IMR-90 (cell line): ENCODE results near the gene PLXDC1. TPM values are rescaled to one million over a fixed set of nuclear protein-coding genes. Genes with fewer than 3 reads are reported as not detected.

Source experiments
- ATAC-seq: fragments of 200-7000 bp; cut with Tn5 transposase; 2 replicates; pipeline ENCODE4 v1.9.1; 2020; ENCODE audit warnings: low read depth, mild to moderate bottlenecking, moderate library complexity
- BruUV-seq: library from RNA; stranded (reverse); fragments of 400-500 nt; replicated peaks from 2 replicates; lab custom pipeline; 2021; lab: Mats Ljungman, UMichigan
- CTCF ChIA-PET: fragments of 300-600 bp; formaldehyde crosslinking; extraction: SDS; loops from one replicate; lab custom pipeline; 2021; ENCODE audit warnings: antibody characterized with exemption; lab: Yijun Ruan, JAX
- POLR2A ChIA-PET: fragments of 300-600 bp; sonication (Branson Sonifier 250); formaldehyde crosslinking; loops from one replicate; lab custom pipeline; 2022; ENCODE audit warnings: antibody characterized with exemption; ENCODE audit not compliant: unreplicated experiment; lab: Charles Lee
- DNase-seq: peaks from one replicate; pipeline ENCODE4 v3.0.0; 2013
- H2AFZ ChIP-seq: replicated peaks from 2 replicates; pipeline ENCODE3; 2013; ENCODE audit warnings: low read length, mild to moderate bottlenecking; ENCODE audit not compliant: poor library complexity
- H2AK5ac ChIP-seq: 2 replicates; pipeline ENCODE4 v1.6.1; 2013; ENCODE audit warnings: low read depth, low read length, inconsistent platforms
- H2AK9ac ChIP-seq: replicated peaks from 2 replicates; pipeline ENCODE3; 2013; ENCODE audit warnings: mild to moderate bottlenecking, low read depth, low read length, moderate library complexity; ENCODE audit not compliant: poor library complexity
- H2BK120ac ChIP-seq: 2 replicates; pipeline ENCODE4 v1.6.1; 2013; ENCODE audit warnings: low read depth, low read length, inconsistent platforms
- H2BK15ac ChIP-seq: 3 replicates; pipeline ENCODE4 v1.6.1; 2013; ENCODE audit warnings: low read depth, low read length, inconsistent platforms
- H2BK20ac ChIP-seq: 2 replicates; pipeline ENCODE4 v1.6.1; 2013; ENCODE audit warnings: low read depth, mild to moderate bottlenecking, inconsistent platforms, low read length, moderate library complexity
- H2BK5ac ChIP-seq: 2 replicates; pipeline ENCODE4 v1.6.1; 2013; ENCODE audit warnings: mild to moderate bottlenecking, low read depth, low read length, inconsistent platforms; ENCODE audit not compliant: poor library complexity, severe bottlenecking
- H3K14ac ChIP-seq: replicated peaks from 2 replicates; pipeline ENCODE4 v1.6.1; 2013; ENCODE audit warnings: low read depth, low read length, inconsistent platforms
- H3K18ac ChIP-seq: 2 replicates; pipeline ENCODE4 v1.6.1; 2013; ENCODE audit warnings: low read depth, low read length, control low read depth
- H3K23ac ChIP-seq: 2 replicates; pipeline ENCODE4 v1.6.1; 2013; ENCODE audit warnings: low read depth, low read length, inconsistent platforms
- H3K27ac ChIP-seq: 2 replicates; pipeline ENCODE4 v1.5.1; 2013; ENCODE audit warnings: mild to moderate bottlenecking, control low read depth, low read length; ENCODE audit not compliant: insufficient read depth
- H3K27me3 ChIP-seq: 2 replicates; pipeline ENCODE4 v1.6.1; 2013; ENCODE audit warnings: low read length; ENCODE audit not compliant: control insufficient read depth, insufficient read depth
- H3K36me3 ChIP-seq: 2 replicates; pipeline ENCODE4 v1.6.1; 2013; ENCODE audit warnings: low read length, mixed read lengths; ENCODE audit not compliant: control insufficient read depth, insufficient read depth
- H3K4ac ChIP-seq: 2 replicates; pipeline ENCODE4 v1.6.1; 2013; ENCODE audit warnings: low read depth, low read length, inconsistent platforms
- H3K4me1 ChIP-seq: 2 replicates; pipeline ENCODE4 v1.6.1; 2013; ENCODE audit warnings: low read length, mixed read lengths; ENCODE audit not compliant: control insufficient read depth, insufficient read depth
- H3K4me2 ChIP-seq: 2 replicates; pipeline ENCODE4 v1.6.1; 2013; ENCODE audit warnings: low read depth, mild to moderate bottlenecking, control low read depth, low read length, moderate library complexity
- H3K4me3 ChIP-seq: 2 replicates; pipeline ENCODE4 v1.5.1; 2013; ENCODE audit warnings: low read depth, mild to moderate bottlenecking, control low read depth, low read length, moderate library complexity; ENCODE audit not compliant: insufficient read depth
- H3K56ac ChIP-seq: 2 replicates; pipeline ENCODE4 v1.6.1; 2013; ENCODE audit warnings: low read length, inconsistent platforms; ENCODE audit not compliant: insufficient read depth; ENCODE audit errors: extremely low read depth
- H3K79me1 ChIP-seq, 2 experiments: 2 replicates each; pipeline ENCODE4 v1.6.1; 2013; ENCODE audit warnings: low read length in 2 of 2, inconsistent platforms in 1 of 2, low read depth in 1 of 2
- H3K9ac ChIP-seq: 2 replicates; pipeline ENCODE4 v1.6.1; 2013; ENCODE audit warnings: low read depth, low read length, control low read depth
- H3K9me1 ChIP-seq: 2 replicates; pipeline ENCODE4 v1.6.1; 2013; ENCODE audit warnings: low read length, inconsistent platforms; ENCODE audit not compliant: insufficient read depth
- H3K9me3 ChIP-seq: 2 replicates; pipeline ENCODE4 v1.6.1; 2013; ENCODE audit warnings: low read length; ENCODE audit not compliant: control insufficient read depth, insufficient read depth
- H4K20me1 ChIP-seq: 2 replicates; pipeline ENCODE4 v1.6.1; 2013; ENCODE audit warnings: low read length, inconsistent platforms; ENCODE audit not compliant: insufficient read depth
- H4K5ac ChIP-seq: 2 replicates; pipeline ENCODE4 v1.6.1; 2013; ENCODE audit warnings: mild to moderate bottlenecking, low read depth, low read length, control low read depth
- H4K8ac ChIP-seq, 2 experiments: 2 replicates each; pipeline ENCODE4 v1.6.1; 2013; ENCODE audit warnings: low read depth in 2 of 2, low read length in 2 of 2, control low read depth in 1 of 2, inconsistent platforms in 1 of 2
- H4K91ac ChIP-seq: 2 replicates; pipeline ENCODE4 v1.6.1; 2013; ENCODE audit warnings: low read depth, low read length, inconsistent platforms; ENCODE audit not compliant: insufficient read depth
- BHLHE40 ChIP-seq: fragments of 150-350 bp; IDR thresholded peaks from 2 replicates; pipeline ENCODE4 v1.6.1; 2016; ENCODE audit warnings: mild to moderate bottlenecking, low read depth, low read length
- CEBPB ChIP-seq: IDR thresholded peaks from 2 replicates; pipeline ENCODE4 v1.6.1; 2012; ENCODE audit warnings: low read depth, low read length, improper control_type of control experiment
- CHD1 ChIP-seq: IDR thresholded peaks from 2 replicates; pipeline ENCODE4 v1.6.1; 2012; ENCODE audit warnings: low read depth, low read length, improper control_type of control experiment
- CTCF ChIP-seq: conservative IDR thresholded peaks from 2 replicates; pipeline ENCODE4 v1.5.1; 2012; ENCODE audit warnings: mild to moderate bottlenecking, low read depth, low read length, improper control_type of control experiment
- ELK1 ChIP-seq: fragments of 150-350 bp; IDR thresholded peaks from 2 replicates; pipeline ENCODE4 v1.6.1; 2016; ENCODE audit warnings: low read depth, mild to moderate bottlenecking, low read length, moderate library complexity, borderline replicate concordance
- FOS ChIP-seq: fragments of 150-350 bp; IDR thresholded peaks from 2 replicates; pipeline ENCODE4 v1.6.1; 2016; ENCODE audit warnings: low read depth, low read length
- MAFK ChIP-seq: IDR thresholded peaks from 2 replicates; pipeline ENCODE4 v1.6.1; 2012; ENCODE audit warnings: low read depth, low read length, improper control_type of control experiment
- MAZ ChIP-seq: IDR thresholded peaks from 2 replicates; pipeline ENCODE4 v1.6.1; 2012; ENCODE audit warnings: low read depth, mild to moderate bottlenecking, low read length, improper control_type of control experiment, moderate library complexity, borderline replicate concordance
- MXI1 ChIP-seq: IDR thresholded peaks from 2 replicates; pipeline ENCODE4 v1.6.1; 2012; ENCODE audit warnings: low read depth, mild to moderate bottlenecking, low read length, moderate library complexity, borderline replicate concordance
- NFE2L2 ChIP-seq: fragments of 150-350 bp; IDR thresholded peaks from 2 replicates; pipeline ENCODE4 v1.6.1; 2016; ENCODE audit warnings: low read depth, mild to moderate bottlenecking, low read length
- POLR2A ChIP-seq: IDR thresholded peaks from 2 replicates; pipeline ENCODE4 v1.6.1; 2012; ENCODE audit warnings: mild to moderate bottlenecking, low read depth, low read length
- RAD21 ChIP-seq: IDR thresholded peaks from 2 replicates; pipeline ENCODE4 v1.6.1; 2012; ENCODE audit warnings: low read length, improper control_type of control experiment
- RCOR1 ChIP-seq: IDR thresholded peaks from 2 replicates; pipeline ENCODE4 v1.6.1; 2012; ENCODE audit warnings: mild to moderate bottlenecking, low read length, improper control_type of control experiment; ENCODE audit not compliant: insufficient replicate concordance
- RFX5 ChIP-seq: IDR thresholded peaks from 2 replicates; pipeline ENCODE4 v1.8.0; 2012; ENCODE audit warnings: low read depth, mild to moderate bottlenecking, low read length, moderate library complexity
- SMC3 ChIP-seq: fragments of 150-350 bp; IDR thresholded peaks from 2 replicates; pipeline ENCODE4 v1.6.1; 2016; ENCODE audit warnings: low read depth, mild to moderate bottlenecking, antibody characterized with exemption, low read length, moderate library complexity
- USF2 ChIP-seq: fragments of 150-350 bp; IDR thresholded peaks from 2 replicates; pipeline ENCODE4 v1.6.1; 2017; ENCODE audit warnings: mild to moderate bottlenecking, antibody characterized with exemption, low read length, low read depth
- WGBS, 2 experiments: methylation state at CpG; one replicate each; pipeline versions ENCODE4 v1.1.5 to v1.1.7; 2013; ENCODE audit warnings: missing lambda C conversion rate in 2 of 2; ENCODE audit not compliant: insufficient read length in 1 of 2; ENCODE audit errors: extremely low coverage in 2 of 2; 5-methylcytosine and 5-hydroxymethylcytosine counted together
- dilution Hi-C: fragments of 300-500 bp; cut with HindIII; formaldehyde crosslinking; loops from one replicate; pipeline ENCODE4 v1.14.3; 2018; ENCODE audit warnings: low sequenced_read_pairs; ENCODE audit not compliant: unreplicated experiment
- in situ Hi-C: fragments of 300-500 bp; cut with MboI; formaldehyde crosslinking; loops from 3 replicates; pipeline ENCODE4 v1.14.3; 2019; ENCODE audit warnings: low sequenced_read_pairs, inconsistent platforms, mixed read lengths
- intact Hi-C: fragments of 100-400 bp; cut with micrococcal nuclease; formaldehyde crosslinking; loops from 2 replicates; pipeline ENCODE4 v1.10.0; 2022
- polyA plus RNA-seq, 3 experiments: library from polyadenylated mRNA; depleted of rRNA; stranded (reverse); fragments of >200 nt; gene quantifications; 2 replicates each; pipeline ENCODE4 v1.2.3, GENCODE V29; 2012; ENCODE audit warnings: low replicate concordance in 1 of 3
- total RNA-seq: library from RNA; depleted of rRNA; stranded (reverse); fragments of >200 nt; gene quantifications from 2 replicates; pipeline ENCODE4 v1.2.3, GENCODE V29; 2012

PLXDC1 gene
- total and polyA plus RNA-seq, 2 of the 4 experiments (the other 2 are of a cell fraction), result under 0.01 to 0.50 TPM

- H3K4me2 ChIP-seq, result no peak overlapping the region
- no peak overlapping the region for H4K8ac ChIP-seq
- H4K91ac ChIP-seq, result no peak overlapping the region
- no peak overlapping the region for H2AK5ac ChIP-seq
- TF ChIP-seq CEBPB (no peak), ELK1 (no peak), POLR2A (no peak), CHD1 (no peak), BHLHE40 (no peak), USF2 (no peak), SMC3 (no peak), RCOR1 (no peak), MAZ (no peak), FOS (no peak), MXI1 (no peak), RFX5 (no peak), MAFK (no peak), CTCF (no peak), RAD21 (no peak), NFE2L2 (no peak)
- no peak overlapping the region for H3K23ac ChIP-seq
- no peak for ATAC-seq
- peaks cover 2% of the 10 kb centered on the region; the same call in 1 of the 2 replicates for H3K27me3 ChIP-seq
- no peaks in the 10 kb centered on the region for H3K36me3 ChIP-seq
- no peak overlapping the region for H3K9ac ChIP-seq
- no peak overlapping the region for H4K5ac ChIP-seq
- no peak overlapping the region for H3K14ac ChIP-seq
- no peaks in the 10 kb centered on the region for H3K79me1 ChIP-seq
- no peak overlapping the region for H2BK20ac ChIP-seq
- no peak overlapping the region for H2BK120ac ChIP-seq
- DNase-seq, result peak; percentile 22
- dilution Hi-C loops, result no loop called here
- POLR2A ChIA-PET, result no interaction called here
- H3K4me1 ChIP-seq, result no peaks in the 10 kb centered on the region; the same call in 1 of the 2 replicates
- H2BK5ac ChIP-seq, result no peak overlapping the region
- CTCF ChIA-PET, result no interaction called here
- H3K18ac ChIP-seq, result no peak overlapping the region
- no TSS peak for BruUV-seq
- H3K56ac ChIP-seq, result no peak overlapping the region
- no peak overlapping the region for H3K4ac ChIP-seq
- H3K27ac ChIP-seq, result no peak overlapping the region
- in situ Hi-C loops, result no loop called here
- no CpG with 5 or more reads among the region's 6 CpGs for WGBS, 2 experiments
- H2AFZ ChIP-seq, result no peak overlapping the region
- H3K9me1 ChIP-seq, result peaks cover 4% of the 10 kb centered on the region
- no peaks in the 10 kb centered on the region for H4K20me1 ChIP-seq
- H2AK9ac ChIP-seq, result no peak overlapping the region
- intact Hi-C loops, result no loop called here
- H3K4me3 ChIP-seq, result no peak overlapping the region
- no peak overlapping the region for H2BK15ac ChIP-seq
- no peaks in the 10 kb centered on the region for H3K9me3 ChIP-seq
These were observed 25.0 kb downstream of the PLXDC1 start for GRCh38 chr17:39126436-39126835.
